IMR-90 (cell line): ENCODE measurements around the gene GAS5. TPM values are rescaled to one million over a fixed set of nuclear protein-coding genes. Genes with fewer than 3 reads are reported as not detected.

Experiments
- ATAC-seq: fragments of 200-7000 bp; cut with Tn5 transposase; 2 replicates; pipeline ENCODE4 v1.9.1; 2020; ENCODE audit warnings: low read depth, mild to moderate bottlenecking, moderate library complexity
- BruUV-seq: library from RNA; stranded (reverse); fragments of 400-500 nt; replicated peaks from 2 replicates; lab custom pipeline; 2021; lab: Mats Ljungman, UMichigan
- CTCF ChIA-PET: fragments of 300-600 bp; formaldehyde crosslinking; extraction: SDS; loops from one replicate; lab custom pipeline; 2021; ENCODE audit warnings: antibody characterized with exemption; lab: Yijun Ruan, JAX
- POLR2A ChIA-PET: fragments of 300-600 bp; sonication (Branson Sonifier 250); formaldehyde crosslinking; loops from one replicate; lab custom pipeline; 2022; ENCODE audit warnings: antibody characterized with exemption; ENCODE audit not compliant: unreplicated experiment; lab: Charles Lee
- DNase-seq: peaks from one replicate; pipeline ENCODE4 v3.0.0; 2013
- H2AFZ ChIP-seq: replicated peaks from 2 replicates; pipeline ENCODE3; 2013; ENCODE audit warnings: low read length, mild to moderate bottlenecking; ENCODE audit not compliant: poor library complexity
- H2AK5ac ChIP-seq: 2 replicates; pipeline ENCODE4 v1.6.1; 2013; ENCODE audit warnings: low read depth, low read length, inconsistent platforms
- H2AK9ac ChIP-seq: replicated peaks from 2 replicates; pipeline ENCODE3; 2013; ENCODE audit warnings: mild to moderate bottlenecking, low read depth, low read length, moderate library complexity; ENCODE audit not compliant: poor library complexity
- H2BK120ac ChIP-seq: 2 replicates; pipeline ENCODE4 v1.6.1; 2013; ENCODE audit warnings: low read depth, low read length, inconsistent platforms
- H2BK15ac ChIP-seq: 3 replicates; pipeline ENCODE4 v1.6.1; 2013; ENCODE audit warnings: low read depth, low read length, inconsistent platforms
- H2BK20ac ChIP-seq: 2 replicates; pipeline ENCODE4 v1.6.1; 2013; ENCODE audit warnings: low read depth, mild to moderate bottlenecking, inconsistent platforms, low read length, moderate library complexity
- H2BK5ac ChIP-seq: 2 replicates; pipeline ENCODE4 v1.6.1; 2013; ENCODE audit warnings: mild to moderate bottlenecking, low read depth, low read length, inconsistent platforms; ENCODE audit not compliant: poor library complexity, severe bottlenecking
- H3K14ac ChIP-seq: replicated peaks from 2 replicates; pipeline ENCODE4 v1.6.1; 2013; ENCODE audit warnings: low read depth, low read length, inconsistent platforms
- H3K18ac ChIP-seq: 2 replicates; pipeline ENCODE4 v1.6.1; 2013; ENCODE audit warnings: low read depth, low read length, control low read depth
- H3K23ac ChIP-seq: 2 replicates; pipeline ENCODE4 v1.6.1; 2013; ENCODE audit warnings: low read depth, low read length, inconsistent platforms
- H3K27ac ChIP-seq: 2 replicates; pipeline ENCODE4 v1.5.1; 2013; ENCODE audit warnings: mild to moderate bottlenecking, control low read depth, low read length; ENCODE audit not compliant: insufficient read depth
- H3K27me3 ChIP-seq: 2 replicates; pipeline ENCODE4 v1.6.1; 2013; ENCODE audit warnings: low read length; ENCODE audit not compliant: control insufficient read depth, insufficient read depth
- H3K36me3 ChIP-seq: 2 replicates; pipeline ENCODE4 v1.6.1; 2013; ENCODE audit warnings: low read length, mixed read lengths; ENCODE audit not compliant: control insufficient read depth, insufficient read depth
- H3K4ac ChIP-seq: 2 replicates; pipeline ENCODE4 v1.6.1; 2013; ENCODE audit warnings: low read depth, low read length, inconsistent platforms
- H3K4me1 ChIP-seq: 2 replicates; pipeline ENCODE4 v1.6.1; 2013; ENCODE audit warnings: low read length, mixed read lengths; ENCODE audit not compliant: control insufficient read depth, insufficient read depth
- H3K4me2 ChIP-seq: 2 replicates; pipeline ENCODE4 v1.6.1; 2013; ENCODE audit warnings: low read depth, mild to moderate bottlenecking, control low read depth, low read length, moderate library complexity
- H3K4me3 ChIP-seq: 2 replicates; pipeline ENCODE4 v1.5.1; 2013; ENCODE audit warnings: low read depth, mild to moderate bottlenecking, control low read depth, low read length, moderate library complexity; ENCODE audit not compliant: insufficient read depth
- H3K56ac ChIP-seq: 2 replicates; pipeline ENCODE4 v1.6.1; 2013; ENCODE audit warnings: low read length, inconsistent platforms; ENCODE audit not compliant: insufficient read depth; ENCODE audit errors: extremely low read depth
- H3K79me1 ChIP-seq, 2 experiments: 2 replicates each; pipeline ENCODE4 v1.6.1; 2013; ENCODE audit warnings: low read length in 2 of 2, inconsistent platforms in 1 of 2, low read depth in 1 of 2
- H3K9ac ChIP-seq: 2 replicates; pipeline ENCODE4 v1.6.1; 2013; ENCODE audit warnings: low read depth, low read length, control low read depth
- H3K9me1 ChIP-seq: 2 replicates; pipeline ENCODE4 v1.6.1; 2013; ENCODE audit warnings: low read length, inconsistent platforms; ENCODE audit not compliant: insufficient read depth
- H3K9me3 ChIP-seq: 2 replicates; pipeline ENCODE4 v1.6.1; 2013; ENCODE audit warnings: low read length; ENCODE audit not compliant: control insufficient read depth, insufficient read depth
- H4K20me1 ChIP-seq: 2 replicates; pipeline ENCODE4 v1.6.1; 2013; ENCODE audit warnings: low read length, inconsistent platforms; ENCODE audit not compliant: insufficient read depth
- H4K5ac ChIP-seq: 2 replicates; pipeline ENCODE4 v1.6.1; 2013; ENCODE audit warnings: mild to moderate bottlenecking, low read depth, low read length, control low read depth
- H4K8ac ChIP-seq, 2 experiments: 2 replicates each; pipeline ENCODE4 v1.6.1; 2013; ENCODE audit warnings: low read depth in 2 of 2, low read length in 2 of 2, control low read depth in 1 of 2, inconsistent platforms in 1 of 2
- H4K91ac ChIP-seq: 2 replicates; pipeline ENCODE4 v1.6.1; 2013; ENCODE audit warnings: low read depth, low read length, inconsistent platforms; ENCODE audit not compliant: insufficient read depth
- CEBPB ChIP-seq: IDR thresholded peaks from 2 replicates; pipeline ENCODE4 v1.6.1; 2012; ENCODE audit warnings: low read depth, low read length, improper control_type of control experiment
- CHD1 ChIP-seq: IDR thresholded peaks from 2 replicates; pipeline ENCODE4 v1.6.1; 2012; ENCODE audit warnings: low read depth, low read length, improper control_type of control experiment
- CTCF ChIP-seq: conservative IDR thresholded peaks from 2 replicates; pipeline ENCODE4 v1.5.1; 2012; ENCODE audit warnings: mild to moderate bottlenecking, low read depth, low read length, improper control_type of control experiment
- ELK1 ChIP-seq: fragments of 150-350 bp; IDR thresholded peaks from 2 replicates; pipeline ENCODE4 v1.6.1; 2016; ENCODE audit warnings: low read depth, mild to moderate bottlenecking, low read length, moderate library complexity, borderline replicate concordance
- FOS ChIP-seq: fragments of 150-350 bp; IDR thresholded peaks from 2 replicates; pipeline ENCODE4 v1.6.1; 2016; ENCODE audit warnings: low read depth, low read length
- MAZ ChIP-seq: IDR thresholded peaks from 2 replicates; pipeline ENCODE4 v1.6.1; 2012; ENCODE audit warnings: low read depth, mild to moderate bottlenecking, low read length, improper control_type of control experiment, moderate library complexity, borderline replicate concordance
- MXI1 ChIP-seq: IDR thresholded peaks from 2 replicates; pipeline ENCODE4 v1.6.1; 2012; ENCODE audit warnings: low read depth, mild to moderate bottlenecking, low read length, moderate library complexity, borderline replicate concordance
- POLR2A ChIP-seq: IDR thresholded peaks from 2 replicates; pipeline ENCODE4 v1.6.1; 2012; ENCODE audit warnings: mild to moderate bottlenecking, low read depth, low read length
- RAD21 ChIP-seq: IDR thresholded peaks from 2 replicates; pipeline ENCODE4 v1.6.1; 2012; ENCODE audit warnings: low read length, improper control_type of control experiment
- RCOR1 ChIP-seq: IDR thresholded peaks from 2 replicates; pipeline ENCODE4 v1.6.1; 2012; ENCODE audit warnings: mild to moderate bottlenecking, low read length, improper control_type of control experiment; ENCODE audit not compliant: insufficient replicate concordance
- RFX5 ChIP-seq: IDR thresholded peaks from 2 replicates; pipeline ENCODE4 v1.8.0; 2012; ENCODE audit warnings: low read depth, mild to moderate bottlenecking, low read length, moderate library complexity
- SMC3 ChIP-seq: fragments of 150-350 bp; IDR thresholded peaks from 2 replicates; pipeline ENCODE4 v1.6.1; 2016; ENCODE audit warnings: low read depth, mild to moderate bottlenecking, antibody characterized with exemption, low read length, moderate library complexity
- WGBS, 2 experiments: methylation state at CpG; one replicate each; pipeline versions ENCODE4 v1.1.5 to v1.1.7; 2013; ENCODE audit warnings: missing lambda C conversion rate in 2 of 2; ENCODE audit not compliant: insufficient read length in 1 of 2; ENCODE audit errors: extremely low coverage in 2 of 2; 5-methylcytosine and 5-hydroxymethylcytosine counted together
- dilution Hi-C: fragments of 300-500 bp; cut with HindIII; formaldehyde crosslinking; loops from one replicate; pipeline ENCODE4 v1.14.3; 2018; ENCODE audit warnings: low sequenced_read_pairs; ENCODE audit not compliant: unreplicated experiment
- in situ Hi-C: fragments of 300-500 bp; cut with MboI; formaldehyde crosslinking; loops from 3 replicates; pipeline ENCODE4 v1.14.3; 2019; ENCODE audit warnings: low sequenced_read_pairs, inconsistent platforms, mixed read lengths
- intact Hi-C: fragments of 100-400 bp; cut with micrococcal nuclease; formaldehyde crosslinking; loops from 2 replicates; pipeline ENCODE4 v1.10.0; 2022
- polyA plus RNA-seq, 3 experiments: library from polyadenylated mRNA; depleted of rRNA; stranded (reverse); fragments of >200 nt; gene quantifications; 2 replicates each; pipeline ENCODE4 v1.2.3, GENCODE V29; 2012; ENCODE audit warnings: low replicate concordance in 1 of 3
- total RNA-seq: library from RNA; depleted of rRNA; stranded (reverse); fragments of >200 nt; gene quantifications from 2 replicates; pipeline ENCODE4 v1.2.3, GENCODE V29; 2012
- TF ChIP-seq, protein P1 (sequence below): fragments of 150-350 bp; IDR thresholded peaks from 2 replicates; pipeline ENCODE4 v1.6.1; 2017; ENCODE audit warnings: mild to moderate bottlenecking, antibody characterized with exemption, low read length, low read depth

The GAS5 gene
- total and polyA plus RNA-seq, 2 of the 4 experiments (the other 2 are of a cell fraction), result 380 to 737 TPM

- no peak overlapping the region for H2BK15ac ChIP-seq
- no peak overlapping the region; the same call in 1 of the 2 replicates for H3K23ac ChIP-seq
- H3K4me2 ChIP-seq, result no peak overlapping the region
- no peak overlapping the region for H2AK9ac ChIP-seq
- H3K9me1 ChIP-seq, result no peaks in the 10 kb centered on the region
- dilution Hi-C loops, result no loop called here
- BruUV-seq, result no TSS peak
- H3K4me1 ChIP-seq, result peaks cover 2% of the 10 kb centered on the region; the same call in 1 of the 2 replicates
- H3K18ac ChIP-seq, result no peak overlapping the region
- no peak overlapping the region for H4K91ac ChIP-seq
- no peak overlapping the region for H2BK20ac ChIP-seq
- TF ChIP-seq POLR2A (no peak), RCOR1 (no peak), MAZ (no peak), MXI1 (no peak), CEBPB (no peak), SMC3 (no peak), ELK1 (no peak), CTCF (no peak), CHD1 (no peak), FOS (no peak), RAD21 (no peak), RFX5 (no peak)
- TF ChIP-seq, protein P1, sequence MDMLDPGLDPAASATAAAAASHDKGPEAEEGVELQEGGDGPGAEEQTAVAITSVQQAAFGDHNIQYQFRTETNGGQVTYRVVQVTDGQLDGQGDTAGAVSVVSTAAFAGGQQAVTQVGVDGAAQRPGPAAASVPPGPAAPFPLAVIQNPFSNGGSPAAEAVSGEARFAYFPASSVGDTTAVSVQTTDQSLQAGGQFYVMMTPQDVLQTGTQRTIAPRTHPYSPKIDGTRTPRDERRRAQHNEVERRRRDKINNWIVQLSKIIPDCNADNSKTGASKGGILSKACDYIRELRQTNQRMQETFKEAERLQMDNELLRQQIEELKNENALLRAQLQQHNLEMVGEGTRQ, result no peak
- no peak overlapping the region for H2AK5ac ChIP-seq
- H4K5ac ChIP-seq, result no peak overlapping the region
- H2AFZ ChIP-seq, result no peak overlapping the region
- POLR2A ChIA-PET, result no interaction called here
- H3K4ac ChIP-seq, result no peak overlapping the region
- no peak for ATAC-seq
- H2BK120ac ChIP-seq, result no peak overlapping the region
- no peak overlapping the region for H3K9ac ChIP-seq
- in situ Hi-C loops, result loop anchor here (10.0 kb wide), 2 partner anchors 387 to 1077 kb away; no protein-coding TSS in a partner anchor
- no peaks in the 10 kb centered on the region for H3K27me3 ChIP-seq
- no peak overlapping the region for H3K4me3 ChIP-seq
- intact Hi-C loops, result loop anchor here (5.0 kb wide), 1 partner anchor 614 kb away; the partner anchor contains the start of gene TNFSF4
- H3K27ac ChIP-seq, result no peak overlapping the region
- H3K9me3 ChIP-seq, result no peaks in the 10 kb centered on the region
- no peaks in the 10 kb centered on the region for H4K20me1 ChIP-seq
- H4K8ac ChIP-seq, result no peak overlapping the region
- no peak for DNase-seq
- 100% methylated on average over 2 of the region's 4 CpGs; no CpG with 5 or more reads in 1 of the 2 experiments for WGBS, 2 experiments
- CTCF ChIA-PET, result no interaction called here
- peaks cover 17 to 36% of the 10 kb centered on the region in 2 experiments for H3K79me1 ChIP-seq
- no peak overlapping the region for H3K56ac ChIP-seq
- 0 out of 2 replicates have a peak, but pooled peaks cover 2% of the 10 kb centered on the region for H3K36me3 ChIP-seq
- no peak overlapping the region for H2BK5ac ChIP-seq
- H3K14ac ChIP-seq, result no peak overlapping the region
These were observed 46.1 kb downstream of the GAS5 start for GRCh38 chr1:173821680-173822079.
